HepG2 (cell line): ENCODE results near the gene PSMD3. TPM values are rescaled to one million over a fixed set of nuclear protein-coding genes. Genes with fewer than 3 reads are reported as not detected.

Experiments used
- BRD4 ChIP-seq: sonication (generic); formaldehyde crosslinking; IDR thresholded peaks from 2 replicates; pipeline ENCODE4 v1.4.0; 2020; ENCODE audit warnings: missing genetic modification reagents
- CBX5 ChIP-seq: sonication (generic); formaldehyde crosslinking; IDR thresholded peaks from 2 replicates; pipeline ENCODE4 v1.4.0; 2020; ENCODE audit warnings: missing genetic modification reagents, borderline replicate concordance
- FOXJ3 ChIP-seq: sonication (generic); formaldehyde crosslinking; IDR thresholded peaks from 2 replicates; pipeline ENCODE4 v1.4.0; 2020; ENCODE audit warnings: missing genetic modification reagents, mild to moderate bottlenecking, borderline replicate concordance
- NFATC3 ChIP-seq: sonication (generic); formaldehyde crosslinking; IDR thresholded peaks from 2 replicates; pipeline ENCODE4 v1.5.1; 2020; ENCODE audit warnings: mild to moderate bottlenecking, missing genetic modification reagents
- POLR2G ChIP-seq: fragments of 200-400 bp; formaldehyde crosslinking; IDR thresholded peaks from 2 replicates; pipeline ENCODE4 v1.6.1; 2018; ENCODE audit warnings: mild to moderate bottlenecking, low read depth, low read length, moderate library complexity
- RBM22 ChIP-seq: fragments of 200-400 bp; formaldehyde crosslinking; optimal IDR thresholded peaks from 2 replicates; pipeline ENCODE3; 2017; ENCODE audit warnings: mild to moderate bottlenecking, low read length, moderate library complexity
- TRIM24 ChIP-seq: sonication (generic); formaldehyde crosslinking; IDR thresholded peaks from 2 replicates; pipeline ENCODE4 v1.8.0; 2022; ENCODE audit warnings: mild to moderate bottlenecking, missing genetic modification reagents
- ZNF496 ChIP-seq: sonication (generic); formaldehyde crosslinking; IDR thresholded peaks from 2 replicates; pipeline ENCODE4 v1.8.1; 2023; ENCODE audit warnings: mild to moderate bottlenecking, moderate library complexity, missing genetic modification reagents; ENCODE audit not compliant: insufficient replicate concordance
- ZNF530 ChIP-seq: sonication (generic); formaldehyde crosslinking; IDR thresholded peaks from 2 replicates; pipeline ENCODE4 v1.5.0; 2020; ENCODE audit warnings: low read depth, mild to moderate bottlenecking, missing genetic modification reagents
- ZNF589 ChIP-seq: sonication (generic); formaldehyde crosslinking; conservative IDR thresholded peaks from 2 replicates; pipeline ENCODE4 v1.8.0; 2022; ENCODE audit warnings: mild to moderate bottlenecking, moderate library complexity, missing genetic modification reagents
- ZNF615 ChIP-seq: sonication (generic); formaldehyde crosslinking; IDR thresholded peaks from 2 replicates; pipeline ENCODE4 v1.5.0; 2020; ENCODE audit warnings: mild to moderate bottlenecking, missing genetic modification reagents, borderline replicate concordance
- ZNF678 ChIP-seq: sonication (generic); formaldehyde crosslinking; IDR thresholded peaks from 2 replicates; pipeline ENCODE4 v1.4.0; 2020; ENCODE audit warnings: mild to moderate bottlenecking, missing genetic modification reagents
- ZNF709 ChIP-seq: sonication (generic); formaldehyde crosslinking; IDR thresholded peaks from 2 replicates; pipeline ENCODE4 v1.5.0; 2020; ENCODE audit warnings: mild to moderate bottlenecking, missing genetic modification reagents
- ZNF841 ChIP-seq: sonication (generic); formaldehyde crosslinking; IDR thresholded peaks from 2 replicates; pipeline ENCODE4 v1.8.1; 2023; ENCODE audit warnings: missing genetic modification reagents, borderline replicate concordance
- ZSCAN9 ChIP-seq: IDR thresholded peaks from 2 replicates; pipeline ENCODE4 v1.6.1; 2016; ENCODE audit warnings: borderline replicate concordance
- ZZZ3 ChIP-seq: sonication (generic); formaldehyde crosslinking; IDR thresholded peaks from 2 replicates; pipeline ENCODE4 v1.4.0; 2020; ENCODE audit warnings: missing genetic modification reagents, mild to moderate bottlenecking, borderline replicate concordance
- polyA plus RNA-seq, 8 experiments: library from polyadenylated mRNA; depleted of rRNA in 3 of 8; stranded (reverse) in 7 of 8; unstranded in 1 of 8; fragments of >200 nt; fragmentation: Illumina TruSeq in 4 of 8; extraction: Trizol in 4 of 8; gene quantifications; 2 replicates each; pipeline versions ENCODE4 v1.2.1 to v1.2.3, GENCODE V29; 2011 to 2016; ENCODE audit warnings: low read depth in 4 of 8, missing spikeins in 1 of 8, mixed read lengths in 1 of 8; ENCODE audit not compliant: insufficient read depth in 1 of 8
- total RNA-seq, 5 experiments: library from RNA; depleted of rRNA; stranded (reverse); fragments of >200 nt; fragmentation: Illumina TruSeq; extraction: Trizol; gene quantifications; 2 replicates each; pipeline ENCODE4 v1.2.3, GENCODE V29; 2016; ENCODE audit warnings: low read depth in 1 of 5
- TF ChIP-seq, protein P1 (sequence below): sonication (generic); formaldehyde crosslinking; IDR thresholded peaks from 2 replicates; pipeline ENCODE4 v1.4.0; 2020; ENCODE audit warnings: missing genetic modification reagents
- TF ChIP-seq, protein P2 (sequence below): sonication (generic); formaldehyde crosslinking; IDR thresholded peaks from 2 replicates; pipeline ENCODE4 v1.8.0; 2022; ENCODE audit warnings: missing genetic modification reagents, mild to moderate bottlenecking, moderate library complexity, borderline replicate concordance

PSMD3 gene
- total and polyA plus RNA-seq, 2 of the 13 experiments (the other 11 are each of a cell fraction or from before 2014, with no cell fraction given): 97.4 to 146 TPM

- no peak for TF ChIP-seq ZNF841 (CRISPR knock-in tag)
- TF ChIP-seq ZNF615 (CRISPR knock-in tag): no peak
- TF ChIP-seq ZNF530 (CRISPR knock-in tag): no peak
- no peak for TF ChIP-seq POLR2G
- 0 out of 2 replicates have a peak, but pooled peaks have one; percentile 31 for TF ChIP-seq BRD4
- TF ChIP-seq CBX5 (CRISPR knock-in tag): no peak
- no peak for TF ChIP-seq FOXJ3 (CRISPR knock-in tag)
- TF ChIP-seq, protein P1, sequence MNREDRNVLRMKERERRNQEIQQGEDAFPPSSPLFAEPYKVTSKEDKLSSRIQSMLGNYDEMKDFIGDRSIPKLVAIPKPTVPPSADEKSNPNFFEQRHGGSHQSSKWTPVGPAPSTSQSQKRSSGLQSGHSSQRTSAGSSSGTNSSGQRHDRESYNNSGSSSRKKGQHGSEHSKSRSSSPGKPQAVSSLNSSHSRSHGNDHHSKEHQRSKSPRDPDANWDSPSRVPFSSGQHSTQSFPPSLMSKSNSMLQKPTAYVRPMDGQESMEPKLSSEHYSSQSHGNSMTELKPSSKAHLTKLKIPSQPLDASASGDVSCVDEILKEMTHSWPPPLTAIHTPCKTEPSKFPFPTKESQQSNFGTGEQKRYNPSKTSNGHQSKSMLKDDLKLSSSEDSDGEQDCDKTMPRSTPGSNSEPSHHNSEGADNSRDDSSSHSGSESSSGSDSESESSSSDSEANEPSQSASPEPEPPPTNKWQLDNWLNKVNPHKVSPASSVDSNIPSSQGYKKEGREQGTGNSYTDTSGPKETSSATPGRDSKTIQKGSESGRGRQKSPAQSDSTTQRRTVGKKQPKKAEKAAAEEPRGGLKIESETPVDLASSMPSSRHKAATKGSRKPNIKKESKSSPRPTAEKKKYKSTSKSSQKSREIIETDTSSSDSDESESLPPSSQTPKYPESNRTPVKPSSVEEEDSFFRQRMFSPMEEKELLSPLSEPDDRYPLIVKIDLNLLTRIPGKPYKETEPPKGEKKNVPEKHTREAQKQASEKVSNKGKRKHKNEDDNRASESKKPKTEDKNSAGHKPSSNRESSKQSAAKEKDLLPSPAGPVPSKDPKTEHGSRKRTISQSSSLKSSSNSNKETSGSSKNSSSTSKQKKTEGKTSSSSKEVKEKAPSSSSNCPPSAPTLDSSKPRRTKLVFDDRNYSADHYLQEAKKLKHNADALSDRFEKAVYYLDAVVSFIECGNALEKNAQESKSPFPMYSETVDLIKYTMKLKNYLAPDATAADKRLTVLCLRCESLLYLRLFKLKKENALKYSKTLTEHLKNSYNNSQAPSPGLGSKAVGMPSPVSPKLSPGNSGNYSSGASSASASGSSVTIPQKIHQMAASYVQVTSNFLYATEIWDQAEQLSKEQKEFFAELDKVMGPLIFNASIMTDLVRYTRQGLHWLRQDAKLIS: no peak
- peak; percentile 79; the same call in 1 of the 2 replicates for TF ChIP-seq NFATC3 (CRISPR knock-in tag)
- TF ChIP-seq TRIM24: no peak
- no peak for TF ChIP-seq ZNF496
- TF ChIP-seq ZNF678 (CRISPR knock-in tag): no peak
- no peak for TF ChIP-seq ZZZ3 (CRISPR knock-in tag)
- TF ChIP-seq, protein P2, sequence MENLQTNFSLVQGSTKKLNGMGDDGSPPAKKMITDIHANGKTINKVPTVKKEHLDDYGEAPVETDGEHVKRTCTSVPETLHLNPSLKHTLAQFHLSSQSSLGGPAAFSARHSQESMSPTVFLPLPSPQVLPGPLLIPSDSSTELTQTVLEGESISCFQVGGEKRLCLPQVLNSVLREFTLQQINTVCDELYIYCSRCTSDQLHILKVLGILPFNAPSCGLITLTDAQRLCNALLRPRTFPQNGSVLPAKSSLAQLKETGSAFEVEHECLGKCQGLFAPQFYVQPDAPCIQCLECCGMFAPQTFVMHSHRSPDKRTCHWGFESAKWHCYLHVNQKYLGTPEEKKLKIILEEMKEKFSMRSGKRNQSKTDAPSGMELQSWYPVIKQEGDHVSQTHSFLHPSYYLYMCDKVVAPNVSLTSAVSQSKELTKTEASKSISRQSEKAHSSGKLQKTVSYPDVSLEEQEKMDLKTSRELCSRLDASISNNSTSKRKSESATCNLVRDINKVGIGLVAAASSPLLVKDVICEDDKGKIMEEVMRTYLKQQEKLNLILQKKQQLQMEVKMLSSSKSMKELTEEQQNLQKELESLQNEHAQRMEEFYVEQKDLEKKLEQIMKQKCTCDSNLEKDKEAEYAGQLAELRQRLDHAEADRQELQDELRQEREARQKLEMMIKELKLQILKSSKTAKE (CRISPR knock-in tag): no peak
- TF ChIP-seq ZSCAN9 (CRISPR knock-in tag): no peak
- TF ChIP-seq RBM22: no peak
- no peak for TF ChIP-seq ZNF709
- no peak for TF ChIP-seq ZNF589
Measured at GRCh38 chr17:39979893-39980350, 685 bp upstream of the PSMD3 start (continued).
